ENCODE data around the gene OTULINL.

OTULINL gene

DNA sequence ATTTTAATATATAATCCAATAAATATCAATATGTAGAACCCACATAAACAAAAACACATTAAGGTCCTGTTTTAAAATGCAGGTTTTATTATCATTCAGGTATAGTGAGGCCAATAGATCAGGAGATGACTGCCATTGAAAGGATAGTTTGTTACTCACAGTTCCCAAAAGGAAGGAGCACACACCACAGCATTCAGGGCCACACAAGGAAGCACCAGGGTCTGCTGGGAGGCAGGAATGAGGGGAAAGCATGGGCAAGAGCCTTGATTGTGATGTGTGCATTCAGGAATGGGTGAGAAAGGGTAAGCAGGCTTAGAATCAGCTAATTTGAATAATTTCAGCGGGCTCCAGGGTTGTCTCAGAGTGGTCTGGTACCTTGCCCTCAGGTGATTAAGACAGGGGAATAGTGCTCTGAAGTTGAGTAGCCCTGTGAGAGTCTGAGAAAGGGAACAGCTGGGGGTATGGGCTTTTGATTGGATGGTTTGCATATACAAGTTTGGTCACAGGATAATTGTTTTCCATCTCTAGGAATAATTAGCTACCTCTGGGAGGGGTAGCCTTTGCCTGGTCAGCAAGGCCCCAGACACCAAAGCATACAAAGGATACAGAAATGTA, 63.1 kb downstream of the OTULINL start:
- H3K27ac ChIP-seq, result no peak overlapping the region
- TF ChIP-seq, protein P1, sequence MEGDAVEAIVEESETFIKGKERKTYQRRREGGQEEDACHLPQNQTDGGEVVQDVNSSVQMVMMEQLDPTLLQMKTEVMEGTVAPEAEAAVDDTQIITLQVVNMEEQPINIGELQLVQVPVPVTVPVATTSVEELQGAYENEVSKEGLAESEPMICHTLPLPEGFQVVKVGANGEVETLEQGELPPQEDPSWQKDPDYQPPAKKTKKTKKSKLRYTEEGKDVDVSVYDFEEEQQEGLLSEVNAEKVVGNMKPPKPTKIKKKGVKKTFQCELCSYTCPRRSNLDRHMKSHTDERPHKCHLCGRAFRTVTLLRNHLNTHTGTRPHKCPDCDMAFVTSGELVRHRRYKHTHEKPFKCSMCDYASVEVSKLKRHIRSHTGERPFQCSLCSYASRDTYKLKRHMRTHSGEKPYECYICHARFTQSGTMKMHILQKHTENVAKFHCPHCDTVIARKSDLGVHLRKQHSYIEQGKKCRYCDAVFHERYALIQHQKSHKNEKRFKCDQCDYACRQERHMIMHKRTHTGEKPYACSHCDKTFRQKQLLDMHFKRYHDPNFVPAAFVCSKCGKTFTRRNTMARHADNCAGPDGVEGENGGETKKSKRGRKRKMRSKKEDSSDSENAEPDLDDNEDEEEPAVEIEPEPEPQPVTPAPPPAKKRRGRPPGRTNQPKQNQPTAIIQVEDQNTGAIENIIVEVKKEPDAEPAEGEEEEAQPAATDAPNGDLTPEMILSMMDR (IDR thresholded peaks at IDR 0.05), result no peak
- no peak for TF ChIP-seq ZFX (IDR thresholded peaks at IDR 0.05; ENCODE audit: borderline replicate concordance)

DNA sequence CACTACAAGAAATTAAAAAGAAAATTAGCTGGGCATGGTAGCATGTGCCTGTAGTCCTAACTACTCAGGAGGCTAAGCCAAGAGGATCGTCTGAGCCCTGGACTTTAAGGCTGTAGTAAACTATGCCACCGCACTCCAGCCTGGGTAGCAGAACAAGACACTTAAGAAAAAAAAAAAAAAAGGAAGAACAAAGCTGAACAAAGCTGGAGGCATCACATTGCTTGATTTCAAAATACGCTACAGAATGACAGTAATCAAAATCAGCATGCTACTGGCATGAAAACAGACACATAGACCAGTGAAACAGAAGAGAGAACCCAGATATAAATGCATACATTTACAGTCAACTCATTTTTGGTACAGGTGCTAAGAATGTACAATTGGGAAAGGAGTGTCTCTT, 68.5 kb downstream of the OTULINL start:
- no peak overlapping the region for H3K27ac ChIP-seq
- TF ChIP-seq ZFX (IDR thresholded peaks at IDR 0.05; ENCODE audit: borderline replicate concordance), result no peak
- TF ChIP-seq, protein P1 (IDR thresholded peaks at IDR 0.05), result no peak

DNA sequence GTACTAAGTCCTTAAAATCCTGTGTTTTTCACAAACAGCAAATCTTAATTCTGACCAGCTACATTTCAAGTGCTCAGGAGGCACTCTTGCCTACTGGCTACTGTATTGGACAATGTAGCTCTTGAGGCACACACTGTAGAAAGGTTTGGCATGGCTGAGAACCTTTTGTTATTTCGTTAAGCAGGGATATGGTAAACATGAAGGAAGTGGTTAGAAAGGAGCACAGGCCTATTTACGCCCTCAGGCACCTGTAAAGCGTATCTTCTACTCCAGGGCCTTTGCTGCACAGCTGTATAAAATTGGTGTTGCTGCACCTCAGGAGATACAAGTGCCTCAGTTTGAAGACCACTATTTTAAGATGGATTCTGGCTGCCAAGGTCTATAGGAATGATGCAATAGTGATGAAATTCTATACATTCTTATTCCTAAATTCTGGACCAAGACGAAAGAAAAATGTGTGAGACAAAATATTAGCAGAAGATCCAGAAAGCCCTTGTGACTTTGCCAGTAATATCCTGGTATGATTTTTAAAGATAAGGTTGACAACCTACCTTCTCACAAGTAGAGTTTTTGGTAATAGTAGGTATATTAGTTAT, 73.7 kb downstream of the OTULINL start:
- no peak overlapping the region for H3K27ac ChIP-seq
- no peak for TF ChIP-seq ZFX (IDR thresholded peaks at IDR 0.05; ENCODE audit: borderline replicate concordance)

DNA sequence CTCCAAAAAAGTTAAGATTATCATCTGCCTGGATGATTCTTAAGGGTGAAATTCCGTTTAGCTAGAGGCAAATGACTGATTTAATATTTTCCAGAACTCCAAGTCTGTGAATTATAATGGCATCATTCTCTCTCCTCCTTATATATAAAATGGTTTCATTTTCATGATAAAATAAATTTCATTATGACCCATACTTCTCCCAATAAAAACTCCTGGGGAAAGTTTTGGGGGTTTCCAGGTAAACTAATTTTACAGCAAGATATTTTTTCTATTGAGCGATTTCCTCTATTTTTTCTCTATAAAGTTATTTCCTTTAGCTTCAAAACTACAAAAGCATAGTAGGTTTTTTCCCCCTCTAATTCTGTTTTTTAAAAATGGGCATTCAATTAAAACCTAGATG, 75.3 kb downstream of the OTULINL start:
- TF ChIP-seq, protein P1 (IDR thresholded peaks at IDR 0.05), result no peak
- TF ChIP-seq ZFX (IDR thresholded peaks at IDR 0.05; ENCODE audit: borderline replicate concordance), result no peak
- no peak overlapping the region for H3K27ac ChIP-seq

DNA sequence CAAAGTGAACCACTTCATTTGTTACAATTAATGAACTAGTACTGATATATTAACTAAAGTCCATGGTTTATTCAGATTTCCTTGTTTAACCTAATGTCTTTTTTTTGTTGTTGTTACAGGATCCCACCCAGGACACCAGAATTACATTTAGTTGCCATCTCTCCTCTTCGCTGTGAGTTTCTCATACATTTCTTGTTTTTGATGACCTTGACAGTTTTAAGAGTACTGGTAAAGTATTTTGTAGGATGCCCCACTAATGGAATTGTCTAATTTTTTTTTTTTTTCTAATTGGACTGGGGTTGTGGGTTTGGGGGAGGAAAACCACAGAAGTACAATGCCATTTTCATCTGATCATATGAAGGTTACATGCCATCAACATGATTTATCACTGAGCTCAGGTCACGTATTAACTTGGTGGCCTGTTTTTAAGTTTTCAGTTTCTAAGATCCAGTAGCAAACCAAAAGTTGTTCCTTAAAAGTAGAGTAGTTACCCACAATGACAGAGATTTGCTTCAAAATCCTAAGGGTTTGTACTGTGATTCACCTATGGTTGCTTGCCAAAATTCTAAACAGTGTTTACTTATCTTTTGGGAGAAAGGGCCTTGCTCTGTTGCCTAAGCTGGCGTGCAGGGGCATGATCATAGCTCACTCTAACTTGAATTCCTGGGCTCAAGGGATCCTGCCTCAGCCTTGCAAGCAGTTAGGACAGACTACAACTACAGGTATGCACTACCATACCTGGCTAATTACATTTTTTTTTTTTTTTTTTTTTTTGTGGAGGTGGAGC, 78.4 kb downstream of the OTULINL start:
- TF ChIP-seq, protein P1 (IDR thresholded peaks at IDR 0.05), result no peak
- no peak for TF ChIP-seq ZFX (IDR thresholded peaks at IDR 0.05; ENCODE audit: borderline replicate concordance)
- no peak overlapping the region for H3K27ac ChIP-seq

DNA sequence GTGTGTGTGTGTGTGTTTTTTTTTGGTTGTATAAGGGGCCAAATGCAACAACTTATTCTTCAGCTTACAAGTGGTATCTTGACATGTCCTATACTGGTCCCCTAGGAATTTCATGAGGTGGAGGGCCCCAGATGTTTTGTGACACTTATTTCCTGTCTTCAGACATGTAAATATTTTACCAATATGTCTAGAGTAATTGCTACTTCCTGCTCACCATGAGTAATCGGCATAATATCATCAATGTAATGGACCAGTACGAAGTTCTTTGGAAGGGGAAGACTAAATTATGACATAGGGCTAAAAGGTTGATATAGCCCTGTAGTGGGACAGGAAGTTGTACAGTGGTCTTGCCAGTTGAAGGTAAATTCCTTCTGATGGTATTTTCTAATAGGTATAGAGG, 79.2 kb downstream of the OTULINL start:
- H3K27ac ChIP-seq, result no peak overlapping the region
- TF ChIP-seq, protein P1 (IDR thresholded peaks at IDR 0.05), result no peak
- no peak for TF ChIP-seq ZFX (IDR thresholded peaks at IDR 0.05; ENCODE audit: borderline replicate concordance)
